PFSK-1 (cell line): ENCODE measurements around the gene EFL1.

Experiments used
- POLR2AphosphoS5 ChIP-seq: IDR thresholded peaks from 2 replicates; pipeline ENCODE4 v1.6.1; 2012; ENCODE audit warnings: low read depth, mild to moderate bottlenecking, control low read depth, low read length, moderate library complexity
- SIN3A ChIP-seq: IDR thresholded peaks from 2 replicates; pipeline ENCODE4 v1.6.1; 2012; ENCODE audit warnings: mild to moderate bottlenecking, low read length, moderate library complexity, borderline replicate concordance; ENCODE audit not compliant: insufficient read depth
- TAF1 ChIP-seq: IDR thresholded peaks from 2 replicates; pipeline ENCODE4 v1.6.1; 2012; ENCODE audit warnings: low read length, control low read depth, borderline replicate concordance; ENCODE audit not compliant: insufficient read depth

- TF ChIP-seq POLR2AphosphoS5, result no peak
- no peak for TF ChIP-seq TAF1
- no peak for TF ChIP-seq SIN3A
Measured at GRCh38 chr15:82128401-82129148, 134.0 kb downstream of the EFL1 start.
